Stimulated activated CD4-positive, alpha-beta T cell treated with anti-CD3 and anti-CD28 coated beads, TNF-alpha, amount 100 ng/mL, for 48 hours (primary cell): ENCODE measurements around the gene OST4.

Experiments used
- DNase-seq, 3 donors: peaks; one replicate each; pipeline ENCODE4 v3.0.0-alpha.2; 2020; ENCODE audit warnings: low read depth in 3 of 3

OST4 gene

DNA sequence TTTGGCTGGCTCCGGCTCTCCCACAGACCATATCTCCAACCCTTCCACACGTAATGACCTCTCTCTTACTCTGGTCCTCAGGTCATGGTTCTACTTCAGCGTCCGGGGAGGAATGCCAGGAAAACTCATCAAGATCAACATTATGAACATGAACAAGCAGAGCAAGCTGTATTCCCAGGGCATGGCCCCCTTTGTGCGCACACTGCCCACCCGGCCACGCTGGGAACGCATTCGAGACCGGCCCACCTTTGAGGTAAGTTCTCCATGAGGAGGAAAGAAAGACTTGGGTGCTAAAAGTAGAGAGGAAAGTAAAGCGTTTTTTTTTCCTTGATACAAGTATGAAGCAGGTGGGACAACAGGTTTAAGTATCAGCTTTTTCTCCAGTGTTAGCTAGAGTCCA lies 18.1 kb downstream of the OST4 start:
- no peak for DNase-seq

DNA sequence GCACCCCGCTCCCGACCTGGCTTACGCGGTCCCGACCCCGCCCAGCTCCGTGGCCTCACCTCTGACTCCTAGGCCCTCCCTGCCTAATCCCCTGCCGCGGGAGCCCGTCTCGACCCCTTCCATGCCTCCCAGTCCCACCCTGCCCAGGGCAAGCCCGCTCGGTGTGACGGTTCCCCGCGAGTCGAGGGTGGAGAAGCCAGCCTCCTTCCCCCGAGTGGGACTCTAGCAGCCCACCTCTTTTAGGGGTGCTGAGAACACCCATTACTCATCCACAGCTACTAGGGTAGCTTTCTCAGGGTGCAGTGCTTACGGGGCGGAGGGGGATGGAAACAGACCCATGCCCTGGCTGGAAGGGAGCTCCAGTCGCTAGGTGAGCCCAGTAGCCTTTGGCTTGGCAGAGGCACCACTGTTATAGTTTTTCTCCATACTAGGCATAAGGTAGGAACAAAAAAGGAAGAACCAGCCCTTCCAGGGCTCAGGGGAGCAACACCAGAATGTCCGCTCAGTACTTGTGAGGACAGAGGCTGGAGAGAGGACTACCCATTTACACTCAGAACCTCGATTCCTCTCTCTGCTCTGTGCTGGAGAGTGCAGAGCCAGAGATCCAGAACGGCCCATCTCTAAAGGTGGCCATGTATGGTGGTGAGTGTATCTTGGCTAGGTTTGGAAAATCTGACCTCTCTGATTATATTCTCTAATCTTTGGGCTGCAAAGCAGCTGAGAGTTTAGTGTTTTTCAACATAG lies 19.4 kb downstream of the OST4 start:
- no peak for DNase-seq

DNA sequence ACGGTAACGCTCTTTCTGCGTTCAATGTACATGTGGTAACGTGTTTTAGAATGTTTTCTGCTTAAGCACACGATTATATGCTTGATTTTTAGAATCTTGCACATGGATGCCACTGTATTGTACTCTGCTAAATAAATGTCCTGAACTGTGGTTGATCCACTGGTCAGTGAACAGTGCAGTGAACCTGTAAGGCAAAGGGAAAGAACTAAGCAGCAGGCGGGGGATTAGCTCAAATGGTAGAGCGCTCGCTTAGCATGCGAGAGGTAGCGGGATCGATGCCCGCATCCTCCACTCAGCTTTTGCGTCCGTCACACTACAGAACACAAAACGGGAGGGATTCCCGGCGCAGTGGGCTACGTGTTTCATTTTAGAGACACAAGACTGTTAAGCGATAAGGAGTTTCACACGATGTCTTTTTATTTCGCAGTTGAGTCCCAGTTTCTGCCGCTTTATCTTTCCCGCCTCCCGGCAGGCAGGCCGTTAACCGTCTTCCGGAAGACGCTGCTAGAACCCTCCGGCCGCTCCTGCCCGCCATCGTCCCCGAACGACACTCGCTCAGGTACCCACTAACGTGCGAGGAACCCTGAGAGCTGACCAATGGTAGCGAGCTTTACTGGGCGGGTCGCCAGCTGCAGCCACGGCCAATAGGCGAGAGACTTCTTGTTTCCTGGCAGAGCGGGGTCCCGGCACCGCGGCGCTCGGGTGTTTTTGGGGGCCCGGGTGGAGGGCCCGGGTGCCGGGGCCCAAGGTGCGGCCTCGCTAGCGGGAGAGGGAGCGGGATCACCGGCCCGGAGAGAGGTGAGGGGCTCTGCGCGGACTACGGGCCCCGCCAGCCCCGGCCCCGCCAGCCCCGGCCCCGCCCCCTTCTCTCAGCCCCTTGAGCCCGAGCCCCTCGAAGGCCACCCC lies 20.2 kb downstream of the OST4 start, which contains the start of gene AGBL5:
AGBL5 (plus strand) TSS at position 673 of the 906 bp plus-strand sequence. CDS start 1,291 bp downstream, outside the sequence.
- DNase-seq, result peak; percentile 91 to 93 (median 93)

DNA sequence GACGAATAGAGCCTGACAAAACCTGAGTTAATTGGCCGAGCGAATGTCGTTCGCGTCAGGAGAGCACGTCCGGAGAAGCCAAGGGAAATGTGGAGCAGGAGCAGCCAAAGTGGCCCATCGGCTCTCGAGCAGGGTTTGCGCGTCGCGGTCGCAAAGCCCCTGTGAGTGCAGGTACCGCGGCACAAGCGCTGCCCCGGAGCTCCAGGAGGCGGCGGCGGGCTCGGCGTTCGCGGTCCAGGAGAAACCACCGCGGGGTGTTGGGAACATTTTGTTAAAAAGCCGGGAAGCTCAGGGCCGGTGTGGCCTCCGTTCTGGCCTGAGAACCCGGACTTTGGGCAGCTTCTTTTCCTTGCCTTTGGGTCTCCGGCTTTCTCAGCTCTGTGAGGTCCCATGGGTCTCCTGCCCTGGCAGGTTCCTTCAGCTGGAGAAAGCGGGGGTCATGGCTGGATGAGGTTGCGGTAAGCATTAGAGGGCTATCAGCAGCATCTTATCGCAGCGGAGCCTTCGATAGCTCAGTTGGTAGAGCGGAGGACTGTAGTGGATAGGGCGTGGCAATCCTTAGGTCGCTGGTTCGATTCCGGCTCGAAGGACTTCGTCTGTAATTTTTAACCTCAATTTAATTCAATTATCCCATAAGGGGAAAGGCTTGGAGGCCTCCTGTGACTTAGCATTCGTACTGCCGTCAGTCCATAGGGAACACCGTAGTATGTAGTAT lies 21.0 kb downstream of the OST4 start:
- peak; percentile 76 to 85 (median 85) for DNase-seq

DNA sequence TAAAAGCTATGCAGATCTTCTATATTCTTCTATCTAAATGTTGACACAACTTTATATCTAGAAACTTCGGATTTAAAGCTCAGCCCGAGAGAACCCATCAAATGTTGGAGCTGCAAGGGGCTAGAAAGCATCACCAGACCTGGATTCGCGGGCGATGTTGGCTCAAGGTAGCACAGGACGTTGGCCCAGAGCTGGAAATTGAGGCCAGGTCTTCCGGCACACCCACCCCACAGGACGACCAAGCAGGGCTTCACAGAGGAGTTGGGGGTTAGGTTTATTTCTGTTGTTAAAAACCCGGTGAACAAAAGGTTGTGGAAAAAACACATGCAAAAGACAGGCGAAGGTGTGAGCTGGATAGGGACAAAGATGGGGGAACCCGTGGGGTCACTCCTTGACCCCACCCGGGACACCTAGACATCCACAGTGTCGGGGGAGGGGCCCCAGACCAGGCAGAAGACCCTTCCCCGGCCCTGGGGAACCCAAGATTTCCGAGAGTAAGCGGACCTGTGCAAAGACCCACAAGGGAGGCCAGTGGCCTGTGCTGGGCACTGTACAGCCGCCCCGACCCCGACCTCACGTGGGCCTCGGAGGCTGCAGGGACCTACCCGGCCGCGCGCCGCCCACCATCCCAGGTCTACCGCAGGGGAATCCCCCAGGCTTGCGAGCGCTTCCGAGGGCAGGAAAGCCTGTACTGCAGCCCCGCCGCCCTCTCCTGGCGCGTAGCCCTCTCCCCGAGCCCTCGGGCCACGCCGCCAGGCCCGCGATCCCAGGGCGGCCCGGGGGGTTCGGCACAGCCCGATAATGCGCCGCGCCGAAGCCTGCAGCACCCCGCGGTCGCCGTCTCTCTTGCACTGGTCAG lies 21.8 kb downstream of the OST4 start:
- DNase-seq, result peak; percentile 43 to 57 (median 43)

DNA sequence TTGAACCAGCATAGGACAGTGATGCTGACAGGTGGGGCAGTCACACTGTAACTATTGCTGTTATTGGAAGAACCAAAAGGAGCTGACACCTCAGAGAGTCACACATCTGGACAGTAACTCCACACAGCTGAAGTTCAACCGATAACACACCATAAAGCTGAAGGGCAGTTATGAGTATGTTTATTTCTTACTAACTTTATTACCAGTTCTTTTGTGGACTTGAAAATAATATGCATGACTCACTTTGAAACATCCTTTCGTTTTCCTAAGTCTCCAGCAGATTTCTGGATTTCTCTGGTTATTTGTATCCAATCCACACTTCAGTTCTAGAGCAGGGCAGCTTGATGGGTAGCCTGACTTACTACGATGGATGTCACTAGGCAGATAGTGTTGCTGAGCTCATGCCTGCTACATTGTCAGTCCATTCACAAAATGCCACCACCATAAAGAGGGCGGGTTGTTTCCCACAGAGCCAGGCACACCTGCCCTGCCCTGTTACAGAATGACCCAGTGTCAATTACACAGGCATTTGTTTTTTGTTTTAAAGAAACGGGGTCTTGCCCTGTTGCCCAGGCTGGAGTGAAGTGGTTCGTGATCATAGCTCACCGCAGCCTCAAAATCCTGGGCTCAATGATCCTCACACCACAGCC lies 28.3 kb downstream of the OST4 start:
- DNase-seq, result no peak

DNA sequence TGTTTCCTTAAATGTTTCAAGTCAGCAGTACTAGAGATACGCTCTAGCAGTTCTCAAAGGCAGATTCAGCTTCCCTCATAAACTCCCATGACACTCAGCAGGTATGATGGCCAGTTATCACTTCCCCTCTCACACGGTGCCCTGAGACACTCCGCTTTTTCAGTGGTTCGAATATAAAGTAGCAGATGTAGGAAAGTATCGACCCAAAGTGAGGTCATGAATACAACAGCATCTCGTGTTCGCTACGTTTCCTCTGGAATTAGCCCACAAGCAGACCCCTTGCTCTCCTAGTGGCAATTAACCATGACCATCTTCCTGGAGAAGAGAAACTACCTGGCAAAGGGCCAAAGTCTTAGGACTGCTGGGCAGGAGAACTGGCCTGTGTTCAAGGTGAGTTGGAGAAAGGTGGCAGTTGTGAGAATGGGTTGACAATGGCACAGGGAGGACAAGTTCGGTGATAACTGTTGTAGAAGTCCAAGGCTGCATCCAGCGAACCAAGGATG lies 29.2 kb downstream of the OST4 start:
- DNase-seq, result no peak

DNA sequence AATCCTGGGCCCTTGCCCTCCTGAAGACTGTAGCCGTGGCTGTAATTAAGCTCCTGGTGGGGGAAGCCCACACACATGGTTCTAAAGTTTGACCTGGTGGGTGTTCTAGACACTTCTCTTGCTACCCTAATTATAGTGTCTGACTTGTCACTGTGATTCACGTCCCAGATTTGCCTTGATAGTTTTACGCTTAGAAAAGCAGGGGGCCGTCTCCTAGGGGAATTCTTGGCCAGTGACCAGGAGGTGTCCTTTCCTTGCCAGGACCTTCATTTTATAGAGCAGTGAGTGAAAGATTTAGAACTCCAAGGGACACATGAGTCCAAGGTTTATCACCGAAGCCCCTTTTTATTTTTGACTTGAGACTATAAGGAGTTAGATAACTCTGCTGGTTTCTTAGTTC lies 29.7 kb downstream of the OST4 start:
- DNase-seq, result no peak

DNA sequence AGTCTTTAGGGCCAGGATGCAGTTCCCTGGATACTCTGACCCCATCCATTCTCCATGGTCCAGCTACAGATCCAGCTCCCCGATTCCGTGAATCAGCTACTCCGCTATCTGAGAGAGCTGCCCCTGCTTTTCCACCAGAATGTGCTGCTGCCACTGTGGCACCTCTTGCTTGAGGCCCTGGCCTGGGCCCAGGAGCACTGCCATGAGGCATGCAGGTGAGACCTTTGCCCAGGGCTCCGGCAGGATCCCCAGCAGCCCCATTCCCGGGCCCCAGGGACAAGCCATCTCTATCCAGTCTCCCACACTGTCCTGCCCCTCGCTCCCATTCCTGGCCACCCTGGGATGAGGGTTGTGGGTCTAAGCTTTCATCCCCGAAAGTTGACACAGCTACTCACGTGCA lies 31.2 kb downstream of the OST4 start:
- no peak for DNase-seq

DNA sequence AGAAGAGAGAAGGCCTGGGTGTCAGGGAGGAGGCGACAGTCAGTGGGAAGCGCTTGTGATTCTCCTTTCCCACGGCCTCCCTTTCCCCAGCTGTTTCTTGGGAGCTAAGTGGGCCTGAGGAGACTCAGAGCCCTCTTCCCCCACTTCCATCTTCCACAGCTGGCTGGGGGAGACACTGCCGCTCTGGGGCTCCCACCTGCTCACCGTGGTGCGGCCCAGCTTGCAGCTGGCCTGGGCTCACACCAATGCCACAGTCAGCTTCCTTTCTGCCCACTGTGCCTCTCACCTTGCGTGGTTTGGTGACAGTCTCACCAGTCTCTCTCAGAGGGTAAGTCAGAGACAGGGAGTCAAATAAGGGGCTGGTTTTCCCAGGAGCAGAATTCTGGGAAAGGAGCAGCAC lies 31.6 kb downstream of the OST4 start:
- no peak for DNase-seq

DNA sequence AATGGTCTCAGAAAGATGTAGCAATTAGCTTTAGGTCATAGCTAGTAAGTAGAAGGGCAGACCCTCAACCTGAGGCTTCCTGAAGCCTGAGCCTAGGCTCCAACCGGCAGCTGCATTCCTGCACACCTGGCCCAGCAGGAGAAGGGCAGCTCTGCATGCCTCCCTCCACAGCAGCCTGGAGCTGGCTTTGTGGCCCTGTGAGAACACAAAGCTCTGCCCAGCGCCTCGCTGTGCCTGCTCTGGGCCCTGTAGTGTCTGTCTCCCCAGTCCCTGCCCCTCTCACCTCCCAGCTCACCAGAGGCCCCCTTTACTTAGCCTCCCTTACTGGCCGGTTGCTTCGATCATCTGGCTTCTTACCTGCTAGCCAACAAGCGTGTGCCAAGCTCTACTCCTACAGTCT lies 32.0 kb downstream of the OST4 start:
- DNase-seq, result no peak

DNA sequence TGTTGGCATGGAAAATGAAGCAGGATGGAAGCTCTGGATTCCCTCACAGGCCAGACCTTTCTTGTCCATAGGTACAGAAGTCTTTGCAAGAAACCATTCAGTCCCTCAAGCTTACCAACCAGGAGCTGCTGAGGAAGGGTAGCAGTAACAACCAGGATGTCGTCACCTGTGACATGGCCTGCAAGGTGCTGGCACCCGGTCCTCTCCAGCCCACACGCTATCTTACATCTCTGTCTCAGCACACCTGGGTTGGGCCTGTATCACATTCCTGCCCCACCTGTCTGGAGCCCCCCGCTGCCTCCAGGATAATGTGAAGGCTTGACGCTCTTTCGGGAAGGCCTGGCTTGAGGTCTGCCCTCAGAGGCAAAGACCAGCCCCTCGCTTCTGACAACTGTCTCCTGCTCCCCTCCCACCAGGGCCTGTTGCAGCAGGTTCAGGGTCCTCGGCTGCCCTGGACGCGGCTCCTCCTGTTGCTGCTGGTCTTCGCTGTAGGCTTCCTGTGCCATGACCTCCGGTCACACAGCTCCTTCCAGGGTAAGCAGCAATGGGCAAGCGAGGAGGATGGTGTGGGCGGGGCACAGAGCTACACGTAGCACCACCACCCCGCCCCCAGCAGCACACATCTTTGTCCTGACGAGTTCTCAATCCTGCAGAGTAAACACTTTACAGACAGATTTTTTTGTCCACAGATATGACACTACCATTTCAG lies 32.7 kb downstream of the OST4 start:
- no peak for DNase-seq

DNA sequence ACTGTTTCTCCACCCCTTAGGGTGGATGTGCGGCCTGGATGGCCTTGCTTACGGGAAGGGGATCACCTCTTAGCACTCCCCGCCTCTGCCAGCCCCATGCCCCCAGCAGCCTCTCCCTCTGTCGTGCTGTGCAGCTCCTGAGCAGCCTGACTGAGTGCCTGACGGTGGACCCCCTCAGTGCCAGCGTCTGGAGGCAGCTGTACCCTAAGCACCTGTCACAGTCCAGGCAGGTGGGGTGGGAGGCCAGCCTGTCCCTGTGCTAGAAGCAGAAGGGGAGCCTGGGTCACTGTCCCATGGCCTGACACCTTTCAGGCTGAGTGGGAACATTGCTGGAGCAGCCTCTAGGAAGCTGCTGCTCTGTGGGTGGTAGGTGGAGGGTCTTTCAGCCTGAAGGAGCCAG lies 33.4 kb downstream of the OST4 start:
- no peak for DNase-seq

DNA sequence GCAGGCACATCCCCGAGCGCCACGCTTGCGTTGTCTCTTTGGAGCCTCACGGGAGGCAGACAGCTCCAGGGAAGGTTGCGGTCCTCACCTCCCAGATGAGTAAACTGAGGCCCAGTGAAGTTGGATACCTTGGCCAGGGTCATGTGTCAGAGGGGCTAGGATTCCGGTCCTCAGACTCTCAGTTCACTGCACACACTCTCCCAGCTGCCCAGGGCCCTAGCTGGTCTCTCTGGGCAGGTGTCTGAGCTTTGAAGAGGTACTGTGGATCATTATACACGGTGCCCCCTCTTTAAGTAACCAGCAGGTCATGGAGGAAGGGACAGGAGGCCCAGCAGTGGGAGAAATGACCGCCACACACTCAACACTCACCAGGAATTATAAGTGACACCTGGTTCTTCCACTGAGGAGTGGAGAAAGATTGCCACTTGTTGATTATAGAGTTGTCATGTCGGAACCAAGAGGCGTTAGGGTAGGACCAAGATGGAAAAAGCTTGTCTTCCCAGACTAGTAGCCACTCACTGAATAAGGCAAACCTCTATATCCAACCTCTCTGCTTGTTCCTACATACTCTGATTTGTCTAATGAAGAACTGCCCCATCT lies 38.1 kb downstream of the OST4 start:
- DNase-seq, result no peak

DNA sequence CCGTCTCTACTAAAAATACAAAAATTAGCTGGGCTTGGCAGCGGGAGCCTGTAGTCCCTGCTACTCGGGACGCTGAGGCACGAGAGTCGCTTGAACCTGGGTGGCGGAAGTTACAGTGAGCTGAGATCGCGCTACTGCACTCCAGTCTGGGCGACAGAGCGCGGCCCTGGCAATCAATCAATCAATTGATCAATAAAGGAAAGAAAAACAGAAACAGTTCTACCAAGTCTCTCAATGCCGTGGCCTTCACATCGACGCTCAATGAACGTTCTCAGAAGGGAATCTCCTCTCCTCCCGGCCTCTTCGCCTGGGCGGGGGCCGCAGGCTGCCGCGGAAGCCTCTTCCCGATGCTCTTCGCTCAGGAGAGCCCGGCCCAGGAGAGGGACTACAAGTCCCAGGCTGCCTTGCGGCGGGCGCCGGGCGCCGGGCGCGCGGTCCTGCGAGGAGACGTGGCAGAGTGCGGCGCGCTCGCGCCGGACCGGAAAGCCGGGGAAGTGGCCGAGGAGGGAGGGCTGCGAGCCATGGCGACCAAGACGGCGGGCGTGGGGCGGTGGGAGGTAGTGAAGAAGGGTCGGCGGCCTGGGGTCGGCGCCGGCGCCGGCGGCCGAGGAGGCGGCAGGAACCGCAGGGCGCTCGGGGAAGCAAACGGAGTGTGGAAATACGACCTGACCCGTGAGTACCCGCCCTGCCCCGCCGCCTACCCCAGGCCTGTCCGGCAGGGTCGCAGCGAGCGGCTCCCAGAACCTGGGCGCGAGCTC lies 38.8 kb downstream of the OST4 start, which contains the start of gene TMEM214:
TMEM214 (plus strand) TSS at position 471 of the 758 bp plus-strand sequence; CDS start at position 522, 51 bp downstream.
- peak; percentile 68 to 73 (median 72) for DNase-seq

DNA sequence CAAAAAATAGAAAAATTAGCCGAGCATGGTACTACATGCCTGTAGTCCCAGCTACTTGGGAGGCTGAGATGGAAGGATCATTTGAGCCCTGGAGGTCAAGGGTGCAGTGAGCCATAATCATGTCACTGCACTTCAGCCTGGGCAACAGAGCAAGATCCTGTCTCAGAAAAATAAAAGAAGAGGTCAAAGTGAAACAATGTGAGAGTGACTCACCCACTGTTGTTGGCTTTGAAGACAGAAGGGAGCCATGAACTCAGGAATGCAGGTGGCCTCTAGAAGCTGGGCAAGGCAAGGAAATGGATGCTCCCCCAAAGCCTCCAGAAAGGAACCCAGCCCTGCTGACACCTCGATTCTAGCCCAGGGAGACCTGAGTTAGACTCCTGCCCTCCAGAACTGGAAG lies 42.4 kb downstream of the OST4 start:
- no peak for DNase-seq

DNA sequence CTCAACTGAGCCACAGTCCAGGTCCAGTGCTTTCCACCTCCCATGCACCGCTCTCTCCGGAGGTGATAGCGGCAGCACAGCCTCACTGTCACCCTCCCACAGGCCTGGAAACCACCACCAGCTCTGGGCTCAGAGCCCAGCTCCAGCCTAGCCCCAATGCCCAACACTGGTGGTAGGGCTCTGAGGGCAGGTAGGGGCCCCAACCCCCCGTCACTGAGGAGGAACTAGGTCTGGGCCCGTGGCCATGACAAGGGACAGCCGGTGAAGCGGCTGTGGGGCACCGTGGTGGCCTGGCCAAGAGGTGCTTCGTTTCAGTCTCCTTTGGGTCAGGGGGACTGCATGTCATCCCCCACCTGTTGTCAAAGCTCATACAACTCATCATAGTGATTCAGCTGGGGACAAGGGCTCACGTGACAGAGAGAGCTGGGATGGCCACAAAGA lies 44.2 kb downstream of the OST4 start:
- no peak for DNase-seq
